HCT116 (cell line): ENCODE measurements around the gene PTP4A2.

Experiments
- EZH2 ChIP-seq: fragments of 200-600 bp; sonication (generic); IDR thresholded peaks from 2 replicates; pipeline ENCODE4 v1.6.1; 2017; ENCODE audit warnings: antibody characterized with exemption, mixed run types
- POLR2A ChIP-seq: IDR thresholded peaks from 2 replicates; pipeline ENCODE4 v1.7.0; 2011; ENCODE audit warnings: borderline replicate concordance; ENCODE audit not compliant: insufficient read depth, insufficient read length; ENCODE audit errors: extremely low read depth
- TF ChIP-seq, protein P1 (sequence below), 3 experiments: fragments of 200-600 bp in 1 of 3; sonication (generic) in 1 of 3; IDR thresholded peaks in 2 of 3; conservative IDR thresholded peaks in 1 of 3; 2 replicates each; pipeline ENCODE4 v1.5.1; 2012 to 2017; ENCODE audit warnings: low read depth in 2 of 3, low read length in 2 of 3, antibody characterized with exemption in 1 of 3, borderline replicate concordance in 1 of 3, control low read depth in 1 of 3, mild to moderate bottlenecking in 1 of 3, mixed read lengths in 1 of 3, mixed run types in 1 of 3, moderate library complexity in 1 of 3; ENCODE audit not compliant: insufficient read depth in 1 of 3

DNA sequence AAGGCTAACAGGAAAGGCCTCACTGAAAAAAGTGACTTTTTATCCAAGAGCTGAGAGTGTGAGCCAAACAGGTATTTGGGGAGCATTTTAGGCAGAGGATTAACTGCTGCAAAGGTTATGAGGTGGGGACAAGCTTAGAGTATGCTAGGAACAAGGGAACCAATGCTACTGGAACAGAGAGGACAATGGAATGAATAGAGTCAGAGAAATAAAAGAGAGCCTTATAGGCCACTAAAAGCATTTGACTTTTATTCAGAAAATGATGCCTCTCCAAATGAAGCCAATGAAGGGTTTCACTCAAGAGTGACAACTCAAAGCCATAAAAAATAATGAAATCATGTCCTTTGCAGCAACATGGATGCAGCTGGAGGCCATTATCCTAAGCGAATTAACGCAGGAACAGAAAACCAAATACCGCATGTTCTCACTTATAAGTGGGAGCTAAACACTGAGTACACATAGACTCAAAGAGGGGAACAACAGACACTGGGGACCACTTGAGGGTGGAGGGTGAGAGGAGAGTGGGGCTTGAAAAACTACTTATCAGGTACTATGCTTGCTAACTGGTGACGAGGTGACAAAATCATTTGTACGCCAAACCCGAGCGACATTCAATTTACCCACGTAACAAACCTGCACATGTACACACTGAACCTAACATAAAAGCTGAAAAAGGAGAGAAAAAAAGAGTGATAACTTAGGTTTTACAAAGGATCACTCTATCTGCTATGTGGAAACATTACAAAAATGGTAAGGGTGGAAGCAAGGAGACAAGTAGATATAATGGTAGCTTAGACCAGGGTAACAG is 11.1 kb downstream of the PTP4A2 start:
- TF ChIP-seq, protein P1, sequence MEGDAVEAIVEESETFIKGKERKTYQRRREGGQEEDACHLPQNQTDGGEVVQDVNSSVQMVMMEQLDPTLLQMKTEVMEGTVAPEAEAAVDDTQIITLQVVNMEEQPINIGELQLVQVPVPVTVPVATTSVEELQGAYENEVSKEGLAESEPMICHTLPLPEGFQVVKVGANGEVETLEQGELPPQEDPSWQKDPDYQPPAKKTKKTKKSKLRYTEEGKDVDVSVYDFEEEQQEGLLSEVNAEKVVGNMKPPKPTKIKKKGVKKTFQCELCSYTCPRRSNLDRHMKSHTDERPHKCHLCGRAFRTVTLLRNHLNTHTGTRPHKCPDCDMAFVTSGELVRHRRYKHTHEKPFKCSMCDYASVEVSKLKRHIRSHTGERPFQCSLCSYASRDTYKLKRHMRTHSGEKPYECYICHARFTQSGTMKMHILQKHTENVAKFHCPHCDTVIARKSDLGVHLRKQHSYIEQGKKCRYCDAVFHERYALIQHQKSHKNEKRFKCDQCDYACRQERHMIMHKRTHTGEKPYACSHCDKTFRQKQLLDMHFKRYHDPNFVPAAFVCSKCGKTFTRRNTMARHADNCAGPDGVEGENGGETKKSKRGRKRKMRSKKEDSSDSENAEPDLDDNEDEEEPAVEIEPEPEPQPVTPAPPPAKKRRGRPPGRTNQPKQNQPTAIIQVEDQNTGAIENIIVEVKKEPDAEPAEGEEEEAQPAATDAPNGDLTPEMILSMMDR (IDR thresholded peaks at IDR 0.05 in 2 of 3, conservative IDR thresholded peaks at IDR 0.05 in 1 of 3; ENCODE audit: borderline replicate concordance in 1 of 3, insufficient read depth in 1 of 3, low read depth in 2 of 3, low read length in 2 of 3): no peak
- TF ChIP-seq POLR2A (no peak), EZH2 (no peak)
